ENCODE results near the gene CCDC188.
"Not testable (repeated sequence)": the region's sequence is repeated elsewhere in the genome, so short reads cannot be mapped to it uniquely, and the experiment has no call there.

The CCDC188 gene

GRCh38 chr22:20169253-20169822 is 18.5 kb upstream of the CCDC188 start:
- no peak for DNase-seq

- DNase-seq = no peak
Measured at GRCh38 chr22:20167643-20168322, 16.9 kb upstream of the CCDC188 start.

GRCh38 chr22:20166703-20167102 is 15.8 kb upstream of the CCDC188 start:
- DNase-seq = no peak

GRCh38 chr22:20165913-20166312 is 15.1 kb upstream of the CCDC188 start:
- no peak for DNase-seq

GRCh38 chr22:20165421-20165820 is 14.6 kb upstream of the CCDC188 start:
- no peak for DNase-seq

GRCh38 chr22:20164863-20165262 is 14.0 kb upstream of the CCDC188 start:
- DNase-seq = no peak

GRCh38 chr22:20160041-20160440 is 9.2 kb upstream of the CCDC188 start:
- DNase-seq = no peak

- not testable (repeated sequence) for DNase-seq
Measured at GRCh38 chr22:20159531-20159930, 8.7 kb upstream of the CCDC188 start.

- DNase-seq = no peak
Measured at GRCh38 chr22:20159076-20159475, 8.2 kb upstream of the CCDC188 start.

- DNase-seq = no peak
Measured at GRCh38 chr22:20158391-20159036, 7.7 kb upstream of the CCDC188 start.

GRCh38 chr22:20157430-20158183 is 6.8 kb upstream of the CCDC188 start:
- DNase-seq = no peak

GRCh38 chr22:20156611-20157429 is 6.0 kb upstream of the CCDC188 start:
- peak; percentile 84 for DNase-seq

- DNase-seq = no peak
Measured at GRCh38 chr22:20156042-20156389, 5.2 kb upstream of the CCDC188 start.

GRCh38 chr22:20155330-20156041 is 4.6 kb upstream of the CCDC188 start:
- DNase-seq = no peak

- DNase-seq = no peak
Measured at GRCh38 chr22:20154602-20155187, 3.8 kb upstream of the CCDC188 start.

- no peak for DNase-seq
Measured at GRCh38 chr22:20153945-20154344, 3.1 kb upstream of the CCDC188 start.

GRCh38 chr22:20152464-20152890 is 1.6 kb upstream of the CCDC188 start:
- DNase-seq = no peak

- DNase-seq = no peak
Measured at GRCh38 chr22:20151276-20151588, 377 bp upstream of the CCDC188 start.

GRCh38 chr22:20149257-20150250 is 1.3 kb downstream of the CCDC188 start:
- DNase-seq = no peak

GRCh38 chr22:20148414-20148813 is 2.4 kb downstream of the CCDC188 start:
- no peak for DNase-seq
